ENCODE data around the gene TAAR2.
"Not testable (repeated sequence)": the region's sequence is repeated elsewhere in the genome, so short reads cannot be mapped to it uniquely, and the experiment has no call there.

TAAR2 gene

DNA sequence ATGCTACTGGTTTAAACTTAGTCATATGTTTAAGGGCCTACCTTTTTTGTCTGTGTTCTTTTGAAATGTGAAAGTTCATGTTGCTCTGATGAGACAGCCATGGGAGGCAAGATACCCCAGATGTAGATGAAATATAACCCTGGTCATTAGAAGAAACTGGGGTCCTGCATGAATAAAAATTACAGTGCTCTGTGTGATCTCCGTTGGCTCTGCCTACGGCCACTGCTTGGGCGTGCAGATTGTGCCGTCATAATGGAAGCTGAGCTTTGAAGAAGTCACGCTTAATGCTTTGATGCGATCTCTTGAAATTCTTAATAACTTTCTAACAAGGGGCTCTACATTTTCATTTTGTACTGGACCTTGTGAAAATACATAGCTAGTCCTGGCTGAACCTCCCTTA is at the start of gene TAAR2:
TSS of gene TAAR2 (minus strand) at position 101 of the 400 bp plus-strand sequence. CDS start at position 101, 0 bp downstream.
- DNase-seq = no peak

DNA sequence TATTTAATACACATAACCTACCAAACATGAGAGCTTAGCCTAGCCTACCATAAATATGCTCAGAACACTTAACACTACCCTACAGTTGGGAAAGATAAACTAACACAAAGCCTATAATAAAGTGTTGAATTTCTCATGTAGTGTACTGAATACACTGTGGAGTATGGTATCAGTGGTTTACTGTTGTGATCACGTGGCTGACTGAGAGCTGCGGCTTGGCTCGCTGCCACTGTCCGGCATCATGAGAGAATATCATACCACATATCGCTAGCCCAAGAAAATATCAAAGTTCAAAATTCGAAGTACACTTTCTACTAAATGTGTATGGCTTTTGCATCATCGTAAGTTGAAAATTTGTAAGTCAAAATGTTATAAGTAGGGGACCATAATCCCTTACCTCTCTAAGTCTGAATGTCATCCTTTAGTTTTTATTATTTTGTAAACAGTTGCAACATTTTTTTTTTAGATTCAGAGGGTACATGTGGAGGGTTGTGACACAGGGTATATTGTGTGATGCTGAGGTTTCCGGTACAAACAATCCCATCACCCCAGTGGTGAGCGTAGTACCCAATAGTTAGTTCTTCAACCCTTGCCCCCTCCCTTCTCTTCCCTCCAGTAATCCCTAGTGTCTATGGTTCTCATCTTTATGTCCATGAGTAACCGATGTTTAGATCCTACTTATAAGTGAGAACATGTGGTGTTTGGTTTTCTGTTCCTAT is 49.5 kb upstream of the TAAR2 start:
- no peak for DNase-seq

GRCh38 chr6:132671295-132671694 is 47.2 kb upstream of the TAAR2 start:
- DNase-seq = no peak

DNA sequence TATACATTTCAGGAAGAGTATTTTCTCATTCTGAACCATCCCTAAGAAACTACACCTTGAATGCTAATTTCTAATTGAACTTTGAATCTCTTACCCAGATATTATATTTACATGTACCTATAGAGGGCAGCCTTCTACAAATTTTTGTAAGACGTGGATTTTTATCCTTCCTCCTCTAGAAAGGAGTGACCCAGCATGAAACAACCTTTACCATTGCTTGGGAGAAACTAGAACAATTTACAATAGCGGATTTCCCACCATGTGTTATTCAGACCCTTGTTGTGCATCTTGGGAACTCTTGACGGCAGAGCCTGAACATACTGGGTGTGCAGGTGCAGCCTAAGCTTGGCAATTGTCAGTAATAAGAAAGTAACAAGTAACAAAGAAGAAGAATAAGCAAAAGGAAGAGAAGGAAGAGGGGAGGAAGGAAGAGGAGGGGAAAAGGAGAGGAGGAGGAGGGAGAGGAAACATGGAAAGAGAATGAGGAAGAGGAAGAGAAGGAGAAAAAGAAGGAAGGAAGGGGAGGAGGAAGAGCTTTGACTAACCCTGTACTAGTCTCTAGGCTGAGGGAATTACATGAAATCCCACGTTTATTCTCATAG is 45.7 kb upstream of the TAAR2 start:
- DNase-seq = no peak

- DNase-seq = no peak
These were observed 42.0 kb upstream of the TAAR2 start for GRCh38 chr6:132666118-132666517.

DNA sequence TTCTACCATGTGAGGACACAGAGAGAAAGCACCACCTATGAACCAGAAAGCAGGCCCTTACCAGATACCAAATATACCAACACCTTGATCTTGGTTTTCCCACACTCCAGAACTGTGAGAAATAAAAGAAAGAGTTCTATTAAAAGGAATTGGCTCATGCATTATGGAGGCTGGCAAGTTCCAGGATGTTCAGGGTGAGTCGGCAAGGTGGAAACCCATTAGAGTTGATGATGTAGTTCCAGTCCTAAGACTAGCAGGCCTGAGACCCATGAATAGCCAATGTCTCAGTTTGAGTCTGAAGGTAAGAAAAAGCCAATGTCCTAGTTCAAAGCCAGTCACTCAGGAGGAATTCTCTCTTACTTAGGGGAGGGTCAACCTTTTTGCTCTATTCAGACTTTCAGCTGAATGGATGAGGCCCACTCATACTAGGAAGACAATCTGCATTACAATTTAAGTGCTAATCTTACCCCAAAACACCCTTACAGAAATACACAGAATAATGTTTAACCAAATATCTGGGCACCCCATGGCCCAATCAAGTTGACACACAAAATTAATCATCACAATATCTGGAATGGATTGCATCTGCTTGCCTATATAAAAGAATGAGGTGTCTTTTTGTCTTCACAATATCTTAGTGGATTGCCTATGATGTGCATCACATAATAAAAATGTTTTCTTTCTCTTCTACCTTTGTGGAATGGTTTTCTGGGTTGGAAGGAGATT is 40.4 kb upstream of the TAAR2 start:
- no peak for DNase-seq

GRCh38 chr6:132663661-132664060 is 39.6 kb upstream of the TAAR2 start:
- DNase-seq = no peak

- no peak for DNase-seq
These were observed 37.8 kb upstream of the TAAR2 start for GRCh38 chr6:132661906-132662305.

GRCh38 chr6:132659082-132659481 is 35.0 kb upstream of the TAAR2 start, which contains the start of gene TAAR1:
Gene TAAR1, minus strand, starts transcription at chr6:132659182. Its CDS starts 13,179 bp downstream, at chr6:132646003.
- DNase-seq = no peak

- no peak for DNase-seq
These were observed 27.0 kb upstream of the TAAR2 start for GRCh38 chr6:132651062-132651461.

GRCh38 chr6:132650429-132650828 is 26.4 kb upstream of the TAAR2 start:
- no peak for DNase-seq

GRCh38 chr6:132648828-132649227 is 24.8 kb upstream of the TAAR2 start:
- DNase-seq = no peak

- DNase-seq = no peak
These were observed 24.3 kb upstream of the TAAR2 start for GRCh38 chr6:132648356-132648755.

- no peak for DNase-seq
These were observed 19.5 kb upstream of the TAAR2 start for GRCh38 chr6:132643547-132643946.

- not testable (repeated sequence) for DNase-seq
These were observed 13.1 kb upstream of the TAAR2 start for GRCh38 chr6:132637135-132637534.

GRCh38 chr6:132635906-132636305 is 11.8 kb upstream of the TAAR2 start:
- DNase-seq = not testable (repeated sequence)

DNA sequence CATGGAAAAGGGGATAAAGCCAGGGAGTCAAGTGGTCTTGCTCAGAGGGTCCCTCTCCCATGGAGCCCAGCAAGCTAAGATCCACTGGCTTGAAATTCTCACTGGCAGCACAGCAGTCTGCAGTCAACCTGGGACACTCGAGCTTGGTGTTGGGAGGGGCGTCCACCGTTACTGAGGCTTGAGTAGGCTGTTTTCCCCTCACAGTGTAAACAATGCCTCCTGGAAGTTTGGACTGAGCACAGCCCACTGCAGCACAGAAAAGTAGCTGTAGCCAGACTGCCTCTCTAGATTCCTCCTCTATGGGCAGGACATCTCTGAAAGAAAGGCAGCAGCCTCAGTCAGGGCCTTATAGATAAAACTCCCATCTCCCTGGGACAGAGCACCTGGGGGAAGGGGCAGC is 11.2 kb upstream of the TAAR2 start:
- not testable (repeated sequence) for DNase-seq

GRCh38 chr6:132634796-132635195 is 10.7 kb upstream of the TAAR2 start:
- no peak for DNase-seq

DNA sequence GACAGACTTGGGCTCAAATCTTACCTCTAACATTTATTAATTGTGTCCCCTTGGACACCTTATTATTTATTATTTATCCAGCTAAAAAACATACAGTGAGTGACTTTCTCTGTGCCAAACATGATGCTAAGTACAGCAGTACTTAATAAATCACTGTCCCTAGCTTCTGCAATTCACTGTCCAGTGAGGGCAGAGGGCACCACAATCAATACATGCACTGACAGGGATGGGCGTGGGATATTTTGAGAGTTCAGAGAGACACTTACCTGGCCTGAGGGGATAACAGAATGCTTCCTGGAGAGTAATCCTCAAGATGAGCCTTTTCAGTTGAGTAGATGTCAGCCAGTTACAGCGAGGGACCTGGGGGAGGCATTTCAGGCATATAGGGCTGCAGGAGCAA is 9.3 kb upstream of the TAAR2 start:
- no peak for DNase-seq

DNA sequence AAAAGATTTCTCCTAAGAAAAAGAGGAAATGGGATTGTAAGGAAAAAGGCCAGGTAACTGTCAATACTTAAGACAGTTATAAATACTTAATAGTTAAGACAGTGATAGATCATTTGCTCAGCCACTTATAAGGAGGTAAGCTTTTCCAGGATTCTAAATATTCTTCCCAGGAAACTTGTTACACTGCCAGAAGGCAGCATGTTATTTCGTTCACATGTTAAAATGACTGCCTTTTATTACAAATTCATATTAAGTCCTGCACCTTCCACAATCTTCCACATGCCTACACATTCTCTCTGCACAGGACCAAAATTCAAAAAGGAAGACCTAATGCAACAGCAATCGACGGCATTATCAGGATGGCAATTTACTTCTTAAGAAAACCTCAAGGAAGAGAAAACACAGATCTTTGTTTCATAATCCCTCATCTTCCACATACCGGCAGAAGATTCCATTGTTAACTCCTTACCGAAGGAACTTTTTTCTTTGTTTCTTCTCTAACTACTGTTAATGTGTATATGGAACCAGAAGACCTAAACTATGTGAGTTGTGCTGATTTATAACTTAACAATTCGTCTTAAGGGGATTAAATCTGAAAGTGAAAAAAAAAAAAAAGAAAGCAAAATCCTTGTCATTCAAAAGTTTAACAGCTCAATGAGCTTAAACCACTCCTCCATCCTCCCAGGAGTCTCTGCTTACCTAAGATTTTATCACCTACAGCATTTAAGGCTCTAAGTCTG is 799 bp downstream of the TAAR2 start:
- no peak for DNase-seq

- no peak for DNase-seq
These were observed 7.4 kb downstream of the TAAR2 start for GRCh38 chr6:132616677-132617076.

DNA sequence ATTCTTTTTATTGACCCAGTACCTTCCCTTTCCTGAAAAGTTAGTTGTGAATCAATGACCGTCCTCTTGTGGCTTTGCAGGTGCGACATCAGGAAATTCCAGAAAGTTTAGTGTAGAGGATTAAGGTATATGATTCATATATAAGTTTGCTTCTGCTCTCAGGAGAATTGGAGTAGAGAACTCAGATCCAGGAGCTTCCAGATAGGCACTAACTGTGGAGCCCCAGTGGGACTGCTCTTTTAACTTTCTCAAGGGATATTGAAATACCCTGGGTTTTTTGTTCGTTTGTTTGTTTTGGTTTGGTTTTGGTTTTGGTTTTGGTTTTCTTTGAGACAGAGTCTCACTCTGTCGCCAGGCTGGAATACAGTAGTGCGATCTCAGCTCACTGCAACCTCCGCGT is 9.5 kb downstream of the TAAR2 start:
- no peak for DNase-seq

GRCh38 chr6:132612449-132613108 is 11.5 kb downstream of the TAAR2 start:
- no peak for DNase-seq
